ENCODE results near the gene CENPT. TPM values are rescaled to one million over a fixed set of nuclear protein-coding genes. Genes with fewer than 3 reads are reported as not detected.

The CENPT gene, protein sequence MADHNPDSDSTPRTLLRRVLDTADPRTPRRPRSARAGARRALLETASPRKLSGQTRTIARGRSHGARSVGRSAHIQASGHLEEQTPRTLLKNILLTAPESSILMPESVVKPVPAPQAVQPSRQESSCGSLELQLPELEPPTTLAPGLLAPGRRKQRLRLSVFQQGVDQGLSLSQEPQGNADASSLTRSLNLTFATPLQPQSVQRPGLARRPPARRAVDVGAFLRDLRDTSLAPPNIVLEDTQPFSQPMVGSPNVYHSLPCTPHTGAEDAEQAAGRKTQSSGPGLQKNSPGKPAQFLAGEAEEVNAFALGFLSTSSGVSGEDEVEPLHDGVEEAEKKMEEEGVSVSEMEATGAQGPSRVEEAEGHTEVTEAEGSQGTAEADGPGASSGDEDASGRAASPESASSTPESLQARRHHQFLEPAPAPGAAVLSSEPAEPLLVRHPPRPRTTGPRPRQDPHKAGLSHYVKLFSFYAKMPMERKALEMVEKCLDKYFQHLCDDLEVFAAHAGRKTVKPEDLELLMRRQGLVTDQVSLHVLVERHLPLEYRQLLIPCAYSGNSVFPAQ
- total RNA-seq: 17.2 and 25.7 TPM in 2 replicates

GRCh38 chr16:67847064-67847861, at the start of gene CENPT:
Gene CENPT, minus strand, starts transcription at chr16:67847693. Its CDS starts 13,834 bp downstream, at chr16:67833859.

GRCh38 chr16:67892899-67893742, 45.6 kb upstream of the CENPT start, which contains the start of gene PSKH1:
Gene PSKH1, plus strand, starts transcription at chr16:67893254. Its CDS starts 15,496 bp downstream, at chr16:67908750.

GRCh38 chr16:67884684-67885083, 37.2 kb upstream of the CENPT start, which contains the start of gene NRN1L:
Gene NRN1L, plus strand, starts transcription at chr16:67884885. Its CDS starts 19 bp downstream, at chr16:67884904.

DNA sequence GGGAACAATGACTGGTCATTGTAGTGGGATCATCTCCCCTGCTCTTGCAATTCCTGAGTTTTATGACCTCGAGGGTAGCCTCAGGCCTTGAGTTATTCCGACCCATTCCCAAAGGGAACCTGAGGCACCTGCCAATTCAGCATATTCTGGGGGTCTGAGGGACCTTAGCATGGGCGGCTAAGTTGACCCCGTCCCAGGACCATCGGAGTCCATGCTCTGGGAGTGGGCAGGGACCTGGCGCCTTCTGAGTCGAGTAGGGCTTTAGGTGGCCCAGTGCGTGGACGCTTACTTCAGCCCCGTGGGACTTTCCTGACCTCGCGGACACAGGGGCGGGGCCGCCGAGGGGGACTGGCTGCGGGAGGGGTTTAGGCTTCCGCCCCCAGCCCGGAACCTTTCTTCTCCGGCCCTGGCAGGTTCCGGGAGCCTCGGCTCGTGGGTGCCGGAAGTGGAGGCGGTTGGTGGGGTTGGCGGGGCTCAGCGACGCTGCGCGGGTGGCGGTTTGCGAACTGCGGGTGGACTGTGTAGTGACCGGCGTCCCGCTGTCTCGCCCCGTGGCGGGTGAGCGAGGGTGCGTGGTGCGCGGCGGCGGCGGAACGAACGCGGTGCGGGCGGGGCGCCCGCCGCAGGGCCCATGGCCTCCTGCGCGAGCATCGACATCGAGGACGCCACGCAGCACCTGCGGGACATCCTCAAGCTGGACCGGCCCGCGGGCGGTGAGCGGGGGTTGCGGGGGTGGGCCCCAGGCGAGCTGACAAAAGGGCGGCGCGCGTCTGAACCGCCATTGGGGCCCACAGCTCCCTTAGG, 25.3 kb upstream of the CENPT start, which contains the start of gene EDC4:
Gene EDC4 (plus strand): TSS at position 422 of the 804 bp plus-strand sequence. CDS start 210 bp downstream, at position 632.

DNA sequence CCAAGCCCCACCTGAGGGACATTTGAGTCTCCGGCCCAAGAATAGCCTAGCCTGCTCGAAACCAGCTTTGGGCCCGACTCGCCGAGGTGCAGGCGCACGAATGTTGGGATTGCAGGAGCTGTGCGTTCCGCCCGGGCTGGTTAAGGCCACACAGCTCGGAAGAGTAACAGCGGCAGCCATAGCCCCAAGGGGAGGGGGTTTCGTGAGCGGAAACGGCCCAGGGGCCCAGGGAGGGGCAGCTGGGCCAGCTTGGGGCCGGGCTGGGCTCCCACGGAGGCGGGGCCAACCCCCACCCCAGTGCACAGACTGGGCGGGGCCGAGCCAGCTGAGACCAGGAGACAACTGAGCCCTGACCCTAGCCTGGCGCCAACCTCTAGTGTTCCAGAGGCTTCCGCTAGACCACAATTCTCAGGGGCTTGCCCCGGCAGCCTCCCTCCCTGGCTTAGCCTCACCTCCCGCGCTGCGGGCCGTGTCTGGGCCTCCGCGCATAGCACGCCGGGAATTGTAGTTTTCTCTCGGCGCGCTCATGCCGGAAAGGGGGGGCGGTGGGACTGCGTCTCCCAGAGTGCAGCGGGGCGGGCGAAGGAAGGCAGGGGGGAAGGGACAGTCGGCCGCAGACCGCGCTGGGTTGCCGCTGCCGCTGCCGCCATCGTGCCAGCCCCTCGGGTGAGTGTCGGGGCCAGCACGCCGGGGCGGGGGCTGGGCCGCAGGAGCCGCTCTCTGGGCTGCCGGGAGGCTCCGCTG, 1.0 kb downstream of the CENPT start, which contains the start of gene NUTF2:
Gene NUTF2 (plus strand): TSS at position 614 of the 744 bp plus-strand sequence. CDS start 18,198 bp downstream, outside the sequence.

DNA sequence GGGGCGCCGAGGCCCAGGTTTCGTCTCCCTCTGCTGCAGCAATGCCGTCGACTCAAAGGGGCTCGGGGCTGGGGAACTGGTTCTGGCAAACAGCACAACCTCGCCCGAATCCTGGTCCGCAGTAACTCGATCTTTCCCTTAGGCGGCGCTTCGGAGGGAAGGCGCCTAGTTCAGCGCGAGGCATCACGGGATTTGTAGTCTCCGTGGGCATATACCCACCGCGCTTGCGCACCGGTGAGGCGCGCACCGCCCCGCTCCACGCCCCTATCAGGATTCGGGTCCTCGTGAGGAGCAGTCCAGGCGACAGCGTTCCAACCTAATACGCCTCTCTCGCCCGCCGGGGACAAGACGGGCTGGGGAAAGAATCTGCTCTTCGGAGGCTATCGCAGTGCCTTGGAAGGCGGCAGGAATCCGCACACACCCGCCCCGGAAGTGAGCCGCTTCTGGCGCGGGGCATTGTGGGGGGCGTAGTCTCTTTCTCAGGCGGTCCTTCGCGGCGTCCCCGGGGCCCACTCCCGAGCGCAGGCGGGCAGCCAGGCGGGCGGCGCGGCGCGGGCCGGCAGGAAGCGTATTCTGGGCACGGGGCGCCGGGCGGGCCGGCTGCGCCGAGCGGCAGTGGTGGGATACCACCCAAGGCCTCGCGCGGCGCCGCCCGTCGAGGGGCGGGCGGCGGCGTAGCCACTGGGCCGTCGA, 5.5 kb downstream of the CENPT start, which contains the start of gene THAP11:
Gene THAP11 (plus strand): TSS at position 505 of the 693 bp plus-strand sequence. CDS start 235 bp downstream, outside the sequence.

GRCh38 chr16:67806428-67807147, 40.9 kb downstream of the CENPT start, which contains the start of the genes RANBP10 and TSNAXIP1:
Gene RANBP10, minus strand, starts transcription at chr16:67806560. Its CDS starts 24 bp downstream, at chr16:67806536.
Gene TSNAXIP1, plus strand, starts transcription at chr16:67806889. Its CDS starts 261 bp downstream, at chr16:67807150.

Other genes starting within 250 kb of the CENPT start
- gene CARMIL2, start 202.5 kb downstream of the CENPT start, total RNA-seq: 0.25 and 0.49 TPM in 2 replicates
- gene ACD, start 187.4 kb downstream of the CENPT start, total RNA-seq: 13.4 and 14.4 TPM in 2 replicates
- gene PARD6A, start 186.7 kb downstream of the CENPT start, total RNA-seq: 2.5 and 2.8 TPM in 2 replicates
- gene ENKD1, start 180.9 kb downstream of the CENPT start, total RNA-seq: 14.3 and 14.9 TPM in 2 replicates
- 2.0 and 2.8 TPM in 2 replicates for gene C16orf86, start 180.9 kb downstream of the CENPT start, total RNA-seq
- gene GFOD2, start 128.4 kb downstream of the CENPT start, total RNA-seq: 40.5 and 62.6 TPM in 2 replicates
- 4.2 and 11.8 TPM in 2 replicates for gene RANBP10, start 41.1 kb downstream of the CENPT start, total RNA-seq
- 0.81 and 0.88 TPM in 2 replicates for gene TSNAXIP1, start 40.8 kb downstream of the CENPT start, total RNA-seq
- 26.6 and 43.9 TPM in 2 replicates for gene THAP11, start 5.4 kb downstream of the CENPT start, total RNA-seq
- 119 and 125 TPM in 2 replicates for gene NUTF2, start 760 bp downstream of the CENPT start, total RNA-seq
- gene EDC4, start 25.4 kb upstream of the CENPT start, total RNA-seq: 57.0 and 92.5 TPM in 2 replicates
- 0.16 TPM in 1 of 2 replicates, not detected in the other for gene NRN1L, start 37.2 kb upstream of the CENPT start, total RNA-seq
- 12.5 and 35.7 TPM in 2 replicates for gene PSKH1, start 45.6 kb upstream of the CENPT start, total RNA-seq
- 0.49 and 0.76 TPM in 2 replicates for gene CTRL, start 84.2 kb upstream of the CENPT start, total RNA-seq
- 61.3 and 125 TPM in 2 replicates for gene PSMB10, start 89.2 kb upstream of the CENPT start, total RNA-seq
- 3.4 and 11.4 TPM in 2 replicates for gene LCAT, start 96.4 kb upstream of the CENPT start, total RNA-seq
- 58.9 and 225 TPM in 2 replicates for gene SLC12A4, start 120.9 kb upstream of the CENPT start, total RNA-seq
- 0.16 TPM in 1 of 2 replicates, not detected in the other for gene DPEP3, start 132.8 kb upstream of the CENPT start, total RNA-seq
- 0.16 and 1.4 TPM in 2 replicates for gene DPEP2, start 151.8 kb upstream of the CENPT start, total RNA-seq
- gene DPEP2NB, start 168.2 kb upstream of the CENPT start, total RNA-seq: not detected in 2 replicates
- 8.6 and 12.2 TPM in 2 replicates for gene DDX28, start 175.5 kb upstream of the CENPT start, total RNA-seq
- 10.5 and 24.0 TPM in 2 replicates for gene DUS2, start 175.6 kb upstream of the CENPT start, total RNA-seq
- gene NFATC3, start 237.7 kb upstream of the CENPT start, total RNA-seq: 8.7 and 21.0 TPM in 2 replicates

All from bladder microvascular endothelial cell (primary cell).